Activated CD4-positive, alpha-beta T cell treated with anti-CD3 and anti-CD28 coated beads, Interleukin-2, amount 10 ng/mL, durations not matched to agents 24 days and 14 days (primary cell): ENCODE measurements around the gene ARSG. TPM values are rescaled to one million over a fixed set of nuclear protein-coding genes. Genes with fewer than 3 reads are reported as not detected.

Experiments used
- DNase-seq: peaks from one replicate; pipeline ENCODE4 v3.0.0; 2022
- H3K27ac Mint-ChIP-seq: one replicate; pipeline ENCODE4 v1.8.0; 2022; ENCODE audit warnings: mild to moderate bottlenecking, mixed read lengths
- H3K27me3 Mint-ChIP-seq: one replicate; pipeline ENCODE4 v1.8.0; 2022; ENCODE audit warnings: mixed read lengths
- H3K36me3 Mint-ChIP-seq: one replicate; pipeline ENCODE4 v1.8.0; 2022; ENCODE audit warnings: low read depth, mild to moderate bottlenecking, mixed read lengths
- H3K4me1 Mint-ChIP-seq: one replicate; pipeline ENCODE4 v1.8.0; 2021; ENCODE audit warnings: mixed read lengths
- H3K4me3 Mint-ChIP-seq: one replicate; pipeline ENCODE4 v1.8.0; 2022; ENCODE audit warnings: mild to moderate bottlenecking, moderate library complexity, mixed read lengths
- H3K9me3 Mint-ChIP-seq: one replicate; pipeline ENCODE4 v1.8.0; 2021; ENCODE audit warnings: mixed read lengths
- intact Hi-C: fragments of 100-400 bp; cut with micrococcal nuclease; formaldehyde crosslinking; loops from one replicate; pipeline ENCODE4 v1.15.1; 2023
- total RNA-seq: library from RNA; stranded (reverse); gene quantifications from 2 replicates; pipeline ENCODE4 v1.2.3, GENCODE V29; 2022

ARSG gene
- total RNA-seq, 1 donor from 2014 or later, result 5.6 TPM

GRCh38 chr17:68451670-68452354 is 160.5 kb downstream of the ARSG start:
- H3K36me3 Mint-ChIP-seq, result peaks cover 24% of the 10 kb centered on the region
- no peaks in the 10 kb centered on the region for H3K9me3 Mint-ChIP-seq
- H3K27me3 Mint-ChIP-seq, result no peaks in the 10 kb centered on the region
- peaks cover 24% of the 10 kb centered on the region for H3K4me1 Mint-ChIP-seq
- DNase-seq, result no peak
- intact Hi-C loops, result no loop called here
- H3K27ac Mint-ChIP-seq, result no peak overlapping the region
- no peak overlapping the region for H3K4me3 Mint-ChIP-seq

DNA sequence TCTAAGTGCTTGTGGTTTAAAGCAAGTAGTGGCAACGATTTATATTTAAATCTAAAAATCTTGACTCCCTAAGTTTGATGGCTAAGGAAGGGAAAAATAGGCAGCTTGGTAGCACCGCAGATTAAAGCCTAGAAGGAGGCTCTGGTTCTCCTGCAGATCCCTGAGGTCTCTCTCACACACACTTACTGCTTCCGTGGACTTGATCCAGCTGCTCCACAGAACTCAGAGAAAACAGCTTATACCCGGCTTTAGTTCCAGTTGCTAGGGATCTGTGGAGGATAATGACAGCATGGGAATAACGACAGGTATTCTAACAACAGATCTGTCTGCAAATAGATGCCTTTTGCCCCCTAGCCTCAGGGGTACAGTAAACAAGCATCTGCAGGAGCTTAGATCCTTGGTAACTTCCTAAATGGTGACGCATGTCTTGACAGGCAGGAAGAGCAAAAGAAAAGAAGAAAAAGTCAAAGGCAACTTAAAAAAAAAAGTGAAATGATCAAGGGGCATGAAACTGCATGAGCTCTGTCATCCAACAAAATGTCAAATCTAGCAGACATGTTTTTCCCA is 161.5 kb downstream of the ARSG start:
- H3K4me1 Mint-ChIP-seq, result peaks cover 25% of the 10 kb centered on the region
- DNase-seq, result no peak
- H3K4me3 Mint-ChIP-seq, result no peak overlapping the region
- H3K27me3 Mint-ChIP-seq, result no peaks in the 10 kb centered on the region
- peaks cover 24% of the 10 kb centered on the region for H3K36me3 Mint-ChIP-seq
- H3K27ac Mint-ChIP-seq, result no peak overlapping the region
- H3K9me3 Mint-ChIP-seq, result no peaks in the 10 kb centered on the region
- intact Hi-C loops, result no loop called here

DNA sequence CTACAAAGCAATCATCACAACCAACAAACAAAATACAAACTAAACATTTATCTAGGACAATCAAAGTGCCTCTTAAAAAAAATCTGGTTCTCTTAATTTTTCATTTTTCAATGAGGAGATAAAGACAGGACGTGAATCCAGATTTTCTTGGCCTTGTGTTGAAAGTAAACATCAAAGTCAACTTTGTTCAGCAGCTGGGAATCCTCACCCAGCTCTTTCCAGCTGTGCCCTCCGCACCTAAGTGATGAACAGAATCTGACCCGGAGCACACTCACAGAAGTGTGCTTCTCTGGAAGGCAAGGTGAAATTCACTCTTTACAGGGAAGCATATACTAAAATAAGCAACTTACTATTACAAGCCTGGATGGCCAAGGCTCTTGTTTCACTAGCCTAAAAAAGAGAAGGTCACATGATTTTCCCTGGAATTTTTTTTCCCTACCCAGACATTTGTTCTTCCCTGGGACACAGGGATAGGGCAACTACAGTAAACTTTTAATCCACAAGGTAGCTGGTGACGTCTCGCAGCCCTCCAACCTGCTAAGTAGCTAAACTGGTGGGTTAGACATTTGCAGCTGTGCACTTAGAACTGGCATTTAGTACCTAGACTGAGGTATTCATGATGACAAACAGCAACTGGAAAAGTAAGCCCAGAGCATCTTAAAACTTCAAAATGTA is 162.8 kb downstream of the ARSG start:
- no peak overlapping the region for H3K27ac Mint-ChIP-seq
- H3K4me3 Mint-ChIP-seq, result no peak overlapping the region
- DNase-seq, result no peak
- peaks cover 16% of the 10 kb centered on the region for H3K36me3 Mint-ChIP-seq
- no peaks in the 10 kb centered on the region for H3K9me3 Mint-ChIP-seq
- peaks cover 33% of the 10 kb centered on the region for H3K4me1 Mint-ChIP-seq
- intact Hi-C loops, result no loop called here
- no peaks in the 10 kb centered on the region for H3K27me3 Mint-ChIP-seq

GRCh38 chr17:68455901-68456338 is 164.6 kb downstream of the ARSG start:
- Mint-ChIP-seq H3K4me1 (peaks cover 46% of the 10 kb centered on the region), H3K4me3 (peak overlapping the region; percentile 92), H3K9me3 (no peaks in the 10 kb centered on the region), H3K27ac (peak overlapping the region; percentile 34), H3K36me3 (peaks cover 7% of the 10 kb centered on the region), H3K27me3 (no peaks in the 10 kb centered on the region)
- no peak for DNase-seq
- intact Hi-C loops, result loop anchor here (2.0 kb wide), 1 partner anchor 421 kb away; the partner anchor contains the start of gene KPNA2

- Mint-ChIP-seq H3K4me3 (peak overlapping the region; percentile 92), H3K36me3 (peaks cover 6% of the 10 kb centered on the region), H3K27me3 (no peaks in the 10 kb centered on the region), H3K9me3 (no peaks in the 10 kb centered on the region), H3K27ac (peak overlapping the region; percentile 77), H3K4me1 (peaks cover 51% of the 10 kb centered on the region)
- intact Hi-C loops, result loop anchor here (2.0 kb wide), 1 partner anchor 422 kb away; the partner anchor contains the start of gene KPNA2
- DNase-seq, result peak; percentile 65
Observed at GRCh38 chr17:68456339-68457167, 165.3 kb downstream of the ARSG start.

- DNase-seq, result peak; percentile 87
- H3K9me3 Mint-ChIP-seq, result no peaks in the 10 kb centered on the region
- peak within 1 kb of the TSS; percentile 92 for H3K4me3 Mint-ChIP-seq
- peak within 1 kb of the TSS; percentile 86 for H3K27ac Mint-ChIP-seq
- no peaks in the 10 kb centered on the region for H3K27me3 Mint-ChIP-seq
- H3K4me1 Mint-ChIP-seq, result peaks cover 57% of the 10 kb centered on the region
- intact Hi-C loops, result loop anchor here (2.0 kb wide), 1 partner anchor 422 kb away; the partner anchor contains the start of gene KPNA2
- H3K36me3 Mint-ChIP-seq, result peaks cover 4% of the 10 kb centered on the region
Observed at GRCh38 chr17:68457168-68457538, 165.9 kb downstream of the ARSG start, which contains the start of gene WIPI1. TSS of gene WIPI1 (minus strand) at chr17:68457496. CDS start at chr17:68457421, 75 bp downstream.

- Mint-ChIP-seq H3K4me3 (peak overlapping the region; percentile 92), H3K4me1 (peaks cover 61% of the 10 kb centered on the region), H3K27me3 (no peaks in the 10 kb centered on the region), H3K9me3 (no peaks in the 10 kb centered on the region), H3K27ac (peak overlapping the region; percentile 86), H3K36me3 (peaks cover 4% of the 10 kb centered on the region)
- DNase-seq, result peak; percentile 100
- intact Hi-C loops, result loop anchor here (2.0 kb wide), 1 partner anchor 423 kb away; the partner anchor contains the start of gene KPNA2
Observed at GRCh38 chr17:68457539-68458259, 166.4 kb downstream of the ARSG start.

GRCh38 chr17:68458260-68459036 is 167.2 kb downstream of the ARSG start:
- Mint-ChIP-seq H3K9me3 (no peaks in the 10 kb centered on the region), H3K36me3 (no peaks in the 10 kb centered on the region), H3K27ac (peak overlapping the region; percentile 86), H3K27me3 (no peaks in the 10 kb centered on the region), H3K4me1 (peaks cover 62% of the 10 kb centered on the region), H3K4me3 (peak overlapping the region; percentile 92)
- intact Hi-C loops, result no loop called here
- DNase-seq, result peak; percentile 67

- DNase-seq, result peak; percentile 66
- Mint-ChIP-seq H3K4me1 (peaks cover 59% of the 10 kb centered on the region), H3K27ac (peak overlapping the region; percentile 84), H3K4me3 (peak overlapping the region; percentile 57), H3K27me3 (no peaks in the 10 kb centered on the region), H3K36me3 (no peaks in the 10 kb centered on the region), H3K9me3 (no peaks in the 10 kb centered on the region)
- intact Hi-C loops, result no loop called here
Observed at GRCh38 chr17:68459037-68459639, 167.8 kb downstream of the ARSG start.

- H3K27ac Mint-ChIP-seq, result peak overlapping the region; percentile 92
- H3K9me3 Mint-ChIP-seq, result no peaks in the 10 kb centered on the region
- H3K4me3 Mint-ChIP-seq, result peak overlapping the region; percentile 57
- no peaks in the 10 kb centered on the region for H3K36me3 Mint-ChIP-seq
- DNase-seq, result peak; percentile 68
- intact Hi-C loops, result loop anchor here (2.0 to 10.0 kb wide), 6 partner anchors 47 to 635 kb away; partner anchors contain the start of gene BPTF
- no peaks in the 10 kb centered on the region for H3K27me3 Mint-ChIP-seq
- H3K4me1 Mint-ChIP-seq, result peaks cover 55% of the 10 kb centered on the region
Observed at GRCh38 chr17:68460146-68460545, 168.9 kb downstream of the ARSG start.

DNA sequence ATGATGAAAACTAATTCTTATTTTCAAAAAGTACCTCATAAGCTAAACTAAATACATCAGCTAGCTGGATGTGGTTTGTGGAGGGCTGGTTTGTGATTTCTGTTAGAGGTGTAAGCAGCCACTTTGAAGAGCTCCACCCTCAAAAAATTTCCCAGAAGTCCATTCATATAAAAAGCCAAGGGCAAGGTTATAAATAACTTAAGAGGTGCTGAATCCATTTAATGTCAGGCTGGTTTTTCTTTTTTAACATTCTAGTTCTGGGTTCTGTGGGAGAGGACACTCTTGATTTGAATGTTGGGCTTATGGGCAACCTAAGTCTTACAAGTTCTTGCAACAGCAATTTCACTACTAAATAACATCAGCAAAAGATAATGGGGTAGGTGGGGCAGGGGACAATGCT is 169.4 kb downstream of the ARSG start:
- no peaks in the 10 kb centered on the region for H3K27me3 Mint-ChIP-seq
- intact Hi-C loops, result loop anchor here (2.0 to 10.0 kb wide), 6 partner anchors 46 to 636 kb away; partner anchors contain the start of gene BPTF
- H3K36me3 Mint-ChIP-seq, result no peaks in the 10 kb centered on the region
- peak overlapping the region; percentile 57 for H3K4me3 Mint-ChIP-seq
- peaks cover 56% of the 10 kb centered on the region for H3K4me1 Mint-ChIP-seq
- peak overlapping the region; percentile 92 for H3K27ac Mint-ChIP-seq
- DNase-seq, result peak; percentile 84
- no peaks in the 10 kb centered on the region for H3K9me3 Mint-ChIP-seq

DNA sequence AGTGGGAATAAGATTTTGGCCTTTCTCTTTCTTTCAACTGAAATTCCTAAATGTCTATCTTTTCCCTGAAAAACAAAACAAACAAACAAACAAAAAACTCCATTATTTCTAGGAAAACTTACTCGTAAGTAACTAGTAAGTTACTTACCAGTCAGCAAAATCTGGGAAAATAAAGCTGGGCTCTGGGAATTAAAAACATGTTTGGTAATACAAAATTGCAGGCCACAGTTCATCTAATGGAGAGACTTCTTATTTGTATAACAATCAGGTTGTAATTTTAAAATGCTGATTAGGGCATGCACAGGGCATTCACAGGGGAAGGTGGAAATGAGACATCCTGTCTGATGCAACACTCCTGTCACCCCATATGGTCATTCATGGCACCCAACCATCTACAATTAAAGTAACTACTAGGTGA is 169.8 kb downstream of the ARSG start:
- Mint-ChIP-seq H3K9me3 (no peaks in the 10 kb centered on the region), H3K27ac (peak overlapping the region; percentile 92), H3K4me1 (peaks cover 56% of the 10 kb centered on the region), H3K36me3 (no peaks in the 10 kb centered on the region), H3K4me3 (peak overlapping the region; percentile 57), H3K27me3 (no peaks in the 10 kb centered on the region)
- peak; percentile 67 for DNase-seq
- intact Hi-C loops, result loop anchor here (2.0 to 10.0 kb wide), 6 partner anchors 46 to 636 kb away; partner anchors contain the start of gene BPTF
